ENCODE measurements around the gene ICAM1.

- no peak for TF ChIP-seq POLR2A (IDR thresholded peaks at IDR 0.05)
- TF ChIP-seq CTCF (IDR thresholded peaks at IDR 0.05), result no peak
Measured at GRCh38 chr19:10284960-10285278, 14.0 kb downstream of the ICAM1 start.
